RPMI8226 (cell line): ENCODE measurements around the gene CACNG5.

Experiments
- DNase-seq: peaks from one replicate; pipeline ENCODE4 v3.0.0-alpha.2; 2015

Gene CACNG5

DNA sequence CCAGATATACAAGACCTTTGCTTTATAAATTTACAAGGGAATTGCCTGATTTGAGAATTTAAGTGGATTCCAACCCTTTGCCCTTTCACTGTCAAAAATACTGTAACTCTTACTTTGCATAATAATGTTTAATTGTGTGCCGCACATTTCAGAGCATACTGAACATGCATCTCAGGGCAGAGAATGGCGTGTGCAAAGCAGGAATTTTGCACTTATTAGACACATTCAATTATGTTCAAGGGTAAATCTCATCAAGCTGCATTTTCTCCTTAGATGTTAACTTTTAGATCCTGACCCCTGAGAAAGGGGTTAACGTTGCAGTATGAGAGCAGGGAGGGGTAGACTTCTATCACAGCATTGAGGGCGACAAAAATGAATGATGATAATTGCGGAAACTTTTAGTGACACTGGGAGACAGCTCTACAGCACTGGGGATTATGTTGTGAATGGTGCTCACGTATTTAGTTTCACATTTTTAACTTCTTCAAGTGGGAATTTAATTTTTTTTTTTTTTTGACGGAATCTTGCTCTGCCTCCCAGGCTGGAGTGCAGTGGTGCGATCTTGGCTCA is 75.0 kb downstream of the CACNG5 start:
- DNase-seq: no peak

DNA sequence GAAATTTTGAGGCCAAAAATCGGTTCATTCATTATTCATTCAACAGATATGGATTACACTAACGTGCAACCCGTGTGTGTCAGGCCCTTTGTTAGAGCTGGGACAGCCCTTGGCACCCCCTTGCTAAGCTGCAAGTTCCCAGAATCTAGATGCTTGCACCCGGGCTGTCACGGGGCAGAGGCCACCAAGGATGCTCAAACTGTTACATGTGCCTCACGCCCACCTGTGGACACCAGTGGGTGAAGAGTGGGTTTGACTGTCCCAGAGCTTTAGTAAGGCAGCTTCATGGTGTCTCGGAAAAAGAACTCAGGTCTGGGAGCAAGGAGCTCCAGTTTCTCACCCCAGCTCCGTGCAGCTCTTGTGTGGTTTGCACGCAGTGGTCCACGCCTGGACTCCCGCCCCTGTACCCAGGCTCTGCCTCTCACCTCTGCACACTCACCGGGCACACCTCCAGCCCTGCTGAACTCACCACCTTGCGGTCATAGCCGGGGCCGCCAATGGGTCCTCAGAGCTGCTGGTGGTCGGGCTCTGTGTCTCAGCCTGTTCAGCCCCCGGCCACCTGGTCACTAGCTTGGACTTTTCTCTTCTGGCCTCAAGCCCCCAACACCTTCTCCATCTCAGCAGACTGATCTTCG is 75.9 kb downstream of the CACNG5 start:
- no peak for DNase-seq

DNA sequence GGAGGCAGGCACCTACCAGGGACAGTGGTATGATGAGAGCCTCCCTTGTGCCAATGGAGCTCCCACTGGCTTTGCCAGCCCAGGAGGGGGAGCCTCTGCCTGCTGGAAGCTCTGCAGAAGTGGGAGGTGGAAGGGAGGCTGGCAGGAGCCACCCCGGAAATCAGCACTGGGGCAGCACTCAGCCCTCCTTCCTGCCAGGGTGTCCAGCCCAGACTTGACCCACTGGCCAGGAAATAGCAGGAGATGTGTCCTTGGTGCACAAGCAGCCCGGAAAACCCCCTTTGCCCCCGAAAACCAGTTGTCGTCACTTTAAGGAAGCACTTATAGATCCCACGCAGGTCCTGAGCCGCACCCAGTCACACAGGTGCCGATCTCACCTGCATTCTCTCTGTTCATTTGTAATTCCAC is 80.3 kb downstream of the CACNG5 start:
- DNase-seq: peak; percentile 78

GRCh38 chr17:66915792-66916191 is 80.9 kb downstream of the CACNG5 start:
- DNase-seq: no peak

- no peak for DNase-seq
Measured at GRCh38 chr17:66916946-66917345, 82.0 kb downstream of the CACNG5 start.

- DNase-seq: no peak
Measured at GRCh38 chr17:66918896-66919295, 84.0 kb downstream of the CACNG5 start.

- DNase-seq: no peak
Measured at GRCh38 chr17:66920435-66920834, 85.5 kb downstream of the CACNG5 start.

DNA sequence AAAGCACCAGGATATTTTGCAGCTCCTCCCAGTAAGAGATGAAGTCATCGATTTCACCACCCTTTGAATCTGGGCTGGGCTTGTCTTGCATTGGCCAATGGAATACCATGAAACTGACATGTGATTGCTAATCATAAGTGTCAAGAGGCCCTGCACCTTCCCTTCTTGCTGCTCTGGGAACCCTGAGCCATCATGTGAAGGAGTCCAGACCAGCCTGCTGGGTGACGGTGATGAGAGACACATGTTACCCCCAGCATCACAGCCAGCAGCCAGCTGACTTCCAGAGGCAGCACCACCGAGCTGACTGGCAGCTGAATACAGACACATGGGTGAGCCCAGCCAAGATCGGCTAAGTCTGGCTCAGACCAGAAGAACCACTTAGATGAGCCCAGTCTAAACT is 86.0 kb downstream of the CACNG5 start:
- DNase-seq: no peak

DNA sequence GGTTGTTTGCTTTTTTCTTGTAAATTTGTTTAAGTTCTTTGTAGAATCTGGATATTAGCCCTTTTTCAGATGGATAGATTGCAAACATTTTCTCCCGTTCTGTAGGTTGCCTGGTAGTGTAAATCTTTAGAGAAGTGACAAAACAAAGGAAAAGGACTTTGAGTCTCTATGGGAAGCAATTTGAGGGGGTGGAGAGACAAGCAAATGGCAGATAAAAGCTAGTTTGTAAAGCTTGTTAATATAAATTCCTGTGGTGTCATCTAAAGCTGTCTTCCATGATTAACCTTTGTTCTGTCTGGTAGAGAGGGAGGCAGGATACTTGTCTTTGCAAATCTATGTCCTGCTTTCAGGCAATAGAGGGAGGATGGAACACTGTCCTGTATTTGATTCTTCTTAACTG is 89.0 kb downstream of the CACNG5 start:
- no peak for DNase-seq

GRCh38 chr17:66925811-66926500 is 91.0 kb downstream of the CACNG5 start:
- DNase-seq: no peak

GRCh38 chr17:66928949-66929348 is 94.0 kb downstream of the CACNG5 start:
- no peak for DNase-seq

GRCh38 chr17:66929591-66929990 is 94.7 kb downstream of the CACNG5 start:
- DNase-seq: no peak

DNA sequence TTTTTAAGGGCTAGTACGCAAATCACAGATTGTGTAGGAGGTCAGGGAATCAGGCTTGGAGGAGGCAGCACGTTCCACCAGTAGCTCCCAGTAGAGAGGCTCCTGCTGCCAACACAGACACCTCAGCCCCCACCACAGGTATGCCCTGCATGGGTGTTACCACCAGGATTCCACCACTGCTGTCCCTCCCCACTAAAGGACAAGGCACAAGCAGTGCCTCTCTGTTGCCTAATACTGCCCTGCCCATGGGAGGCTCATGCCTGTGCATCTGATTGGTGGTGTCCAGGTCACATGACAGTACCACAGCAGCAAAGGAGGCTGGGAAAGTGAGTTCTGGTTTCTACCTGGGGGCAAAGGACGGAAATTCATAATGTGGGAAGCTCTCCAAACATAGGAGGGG is 96.0 kb downstream of the CACNG5 start:
- DNase-seq: peak; percentile 42

DNA sequence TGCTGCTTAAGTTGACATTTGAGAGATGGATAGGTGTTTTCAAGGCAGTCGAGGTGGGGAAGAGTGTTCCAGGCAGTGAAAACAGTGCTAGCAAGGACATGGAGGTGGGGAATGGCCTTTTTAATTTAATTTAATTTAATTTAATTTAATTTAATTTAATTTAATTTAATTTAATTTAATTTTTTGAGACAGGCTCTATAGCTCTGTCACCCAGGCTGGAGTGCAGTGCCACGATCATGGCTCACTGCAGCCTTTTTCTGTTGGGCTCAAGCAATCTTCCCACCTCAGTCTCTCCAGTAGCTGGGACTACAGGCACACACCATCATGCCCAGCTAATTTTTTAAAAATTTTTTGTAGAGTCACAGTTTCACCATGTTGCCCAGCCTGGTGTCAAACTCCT is 97.4 kb downstream of the CACNG5 start:
- no peak for DNase-seq

DNA sequence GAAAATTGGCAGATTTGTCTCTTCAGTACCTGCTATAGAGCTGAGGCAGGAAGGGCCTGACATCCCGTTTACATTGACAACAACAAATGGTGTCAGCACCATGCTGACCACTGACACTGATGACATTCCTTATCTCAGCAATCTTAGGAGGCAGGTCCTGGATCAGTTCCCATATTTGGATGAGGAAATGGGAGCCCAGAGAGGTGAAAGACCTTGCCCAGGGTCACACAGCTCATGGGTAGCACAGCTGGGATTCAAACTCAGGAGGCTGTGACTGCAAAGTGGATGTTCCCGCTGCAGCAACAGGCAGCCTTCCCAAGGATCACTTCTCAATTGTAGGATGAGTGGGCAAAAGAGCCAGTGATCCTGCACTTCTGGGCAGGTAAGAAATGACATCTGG is 99.1 kb downstream of the CACNG5 start:
- DNase-seq: no peak
